Measurements from ENCODE around the gene BRD9.
A peak's percentile ranks its signal among the peaks of the same experiment; 100 is the strongest.

The BRD9 gene

GRCh38 chr5:861442-862366 is 30.9 kb downstream of the BRD9 start:
- H3K4me3 ChIP-seq (ENCODE audit: low read length in 2 of 2), result no peak overlapping the region
- peak overlapping the region; percentile 56 for H2AK5ac ChIP-seq (ENCODE audit: low read depth, low read length)
- peak overlapping the region; percentile 87 for H2BK5ac ChIP-seq (ENCODE audit: low read length)
- H3K18ac ChIP-seq (ENCODE audit: low read length), result peak overlapping the region; percentile 71
- no peak overlapping the region for H2AFZ ChIP-seq (ENCODE audit: low read length)
- H3K27ac ChIP-seq (replicated peaks; ENCODE audit: low read length), result no peak overlapping the region
- H3K4ac ChIP-seq (ENCODE audit: low read length), result peak overlapping the region; percentile 76
- WGBS, 2 donors (ENCODE audit: extremely low coverage in 2 of 2, insufficient read length in 2 of 2, insufficient replicate concordance in 1 of 2), result no CpG with 5 or more reads among the region's 22 CpGs
- peak overlapping the region; percentile 58 for H2BK12ac ChIP-seq (ENCODE audit: low read length)
- H3K4me1 ChIP-seq (ENCODE audit: control insufficient read depth in 2 of 2, insufficient read depth in 1 of 2, low read depth in 1 of 2, low read length in 2 of 2), result peaks cover 0 to 4% of the 10 kb centered on the region in 2 donors
- peaks cover 0 to 2% of the 10 kb centered on the region in 2 donors for H3K9me3 ChIP-seq (replicated peaks in 1 of 2; ENCODE audit: control insufficient read depth in 2 of 2, insufficient read depth in 1 of 2, low read depth in 1 of 2, low read length in 2 of 2)
- peak overlapping the region; percentile 71 for H3K14ac ChIP-seq (ENCODE audit: low read length)
- no peak overlapping the region for H3K4me2 ChIP-seq (ENCODE audit: insufficient read depth, low read length, poor library complexity, severe bottlenecking)
- H4K91ac ChIP-seq (ENCODE audit: low read depth, low read length, poor library complexity), result no peak overlapping the region
- H3K23ac ChIP-seq (ENCODE audit: low read depth, low read length, poor library complexity), result peak overlapping the region; percentile 93
- no peak overlapping the region for H2BK120ac ChIP-seq (ENCODE audit: low read depth, low read length)
- H3K79me1 ChIP-seq (ENCODE audit: low read depth, low read length), result peaks cover 13% of the 10 kb centered on the region
- no peak for DNase-seq (ENCODE audit: low spot score)
- peaks cover 42 to 57% of the 10 kb centered on the region in 2 donors for H3K36me3 ChIP-seq (replicated peaks in 1 of 2; ENCODE audit: control insufficient read depth in 2 of 2, insufficient read depth in 2 of 2, low read length in 2 of 2)
- no peak overlapping the region for H2BK15ac ChIP-seq (ENCODE audit: low read length)
- peaks cover 0 to 2% (median 0%) of the 10 kb centered on the region in 3 experiments for H3K27me3 ChIP-seq (ENCODE audit: control insufficient read depth in 3 of 3, insufficient read depth in 3 of 3, low read depth in 1 of 3, low read length in 3 of 3)
- no peak overlapping the region for H4K8ac ChIP-seq (ENCODE audit: low read depth, low read length)
- peak overlapping the region; percentile 44 for H3K9ac ChIP-seq (ENCODE audit: low read depth, low read length, poor library complexity)

GRCh38 chr5:860506-861150 is 32.0 kb downstream of the BRD9 start:
- Histone ChIP-seq H3K9ac (ENCODE audit: low read depth, low read length, poor library complexity) (no peak overlapping the region), H3K23ac (ENCODE audit: low read depth, low read length, poor library complexity) (no peak overlapping the region), H2BK15ac (ENCODE audit: low read length) (no peak overlapping the region), H3K27me3 (ENCODE audit: control insufficient read depth in 3 of 3, insufficient read depth in 3 of 3, low read depth in 1 of 3, low read length in 3 of 3) (peaks cover 0 to 2% (median 0%) of the 10 kb centered on the region in 3 experiments), H3K36me3 (replicated peaks in 1 of 2; ENCODE audit: control insufficient read depth in 2 of 2, insufficient read depth in 2 of 2, low read length in 2 of 2) (peaks cover 33 to 47% of the 10 kb centered on the region in 2 donors), H3K4me3 (ENCODE audit: low read length in 2 of 2) (no peak overlapping the region), H3K4me2 (ENCODE audit: insufficient read depth, low read length, poor library complexity, severe bottlenecking) (no peak overlapping the region), H2BK12ac (ENCODE audit: low read length) (no peak overlapping the region), H4K91ac (ENCODE audit: low read depth, low read length, poor library complexity) (no peak overlapping the region), H3K4ac (ENCODE audit: low read length) (no peak overlapping the region), H2BK120ac (ENCODE audit: low read depth, low read length) (no peak overlapping the region), H2BK5ac (ENCODE audit: low read length) (peak overlapping the region; percentile 87), H3K79me1 (ENCODE audit: low read depth, low read length) (peaks cover 12% of the 10 kb centered on the region), H2AFZ (ENCODE audit: low read length) (no peak overlapping the region), H2AK5ac (ENCODE audit: low read depth, low read length) (no peak overlapping the region), H3K4me1 (ENCODE audit: control insufficient read depth in 2 of 2, insufficient read depth in 1 of 2, low read depth in 1 of 2, low read length in 2 of 2) (peaks cover 0 to 9% of the 10 kb centered on the region in 2 donors), H3K9me3 (replicated peaks in 1 of 2; ENCODE audit: control insufficient read depth in 2 of 2, insufficient read depth in 1 of 2, low read depth in 1 of 2, low read length in 2 of 2) (peaks cover 0 to 8% of the 10 kb centered on the region in 2 donors), H3K27ac (replicated peaks; ENCODE audit: low read length) (no peak overlapping the region), H3K18ac (ENCODE audit: low read length) (peak overlapping the region; percentile 57), H3K14ac (ENCODE audit: low read length) (peak overlapping the region; percentile 8), H4K8ac (ENCODE audit: low read depth, low read length) (peak overlapping the region; percentile 82)
- WGBS, 2 donors (ENCODE audit: extremely low coverage in 2 of 2, insufficient read length in 2 of 2, insufficient replicate concordance in 1 of 2), result no CpG with 5 or more reads among the region's 15 CpGs
- no peak for DNase-seq (ENCODE audit: low spot score)

GRCh38 chr5:859798-860296 is 32.8 kb downstream of the BRD9 start:
- Histone ChIP-seq H3K4ac (ENCODE audit: low read length) (no peak overlapping the region), H2BK5ac (ENCODE audit: low read length) (peak overlapping the region; percentile 90), H3K23ac (ENCODE audit: low read depth, low read length, poor library complexity) (no peak overlapping the region), H3K27ac (replicated peaks; ENCODE audit: low read length) (no peak overlapping the region), H2BK120ac (ENCODE audit: low read depth, low read length) (no peak overlapping the region), H2AFZ (ENCODE audit: low read length) (no peak overlapping the region), H3K4me3 (ENCODE audit: low read length in 2 of 2) (no peak overlapping the region), H3K18ac (ENCODE audit: low read length) (no peak overlapping the region), H3K4me1 (ENCODE audit: control insufficient read depth in 2 of 2, insufficient read depth in 1 of 2, low read depth in 1 of 2, low read length in 2 of 2) (peaks cover 0 to 9% of the 10 kb centered on the region in 2 donors), H2AK5ac (ENCODE audit: low read depth, low read length) (no peak overlapping the region), H2BK12ac (ENCODE audit: low read length) (no peak overlapping the region), H4K8ac (ENCODE audit: low read depth, low read length) (no peak overlapping the region), H3K9me3 (replicated peaks in 1 of 2; ENCODE audit: control insufficient read depth in 2 of 2, insufficient read depth in 1 of 2, low read depth in 1 of 2, low read length in 2 of 2) (peaks cover 0 to 8% of the 10 kb centered on the region in 2 donors), H3K36me3 (replicated peaks in 1 of 2; ENCODE audit: control insufficient read depth in 2 of 2, insufficient read depth in 2 of 2, low read length in 2 of 2) (peaks cover 25 to 39% of the 10 kb centered on the region in 2 donors), H3K14ac (ENCODE audit: low read length) (no peak overlapping the region), H3K9ac (ENCODE audit: low read depth, low read length, poor library complexity) (no peak overlapping the region), H3K27me3 (ENCODE audit: control insufficient read depth in 3 of 3, insufficient read depth in 3 of 3, low read depth in 1 of 3, low read length in 3 of 3) (peaks cover 0 to 2% (median 0%) of the 10 kb centered on the region in 3 experiments), H3K79me1 (ENCODE audit: low read depth, low read length) (peaks cover 10% of the 10 kb centered on the region), H2BK15ac (ENCODE audit: low read length) (no peak overlapping the region), H4K91ac (ENCODE audit: low read depth, low read length, poor library complexity) (no peak overlapping the region), H3K4me2 (ENCODE audit: insufficient read depth, low read length, poor library complexity, severe bottlenecking) (no peak overlapping the region)
- WGBS, 2 donors (ENCODE audit: extremely low coverage in 2 of 2, insufficient read length in 2 of 2, insufficient replicate concordance in 1 of 2), result no CpG with 5 or more reads among the region's 16 CpGs
- DNase-seq (ENCODE audit: low spot score), result no peak

GRCh38 chr5:859391-859790 is 33.2 kb downstream of the BRD9 start:
- Histone ChIP-seq H3K4me3 (ENCODE audit: low read length in 2 of 2) (no peak overlapping the region), H2AFZ (ENCODE audit: low read length) (no peak overlapping the region), H3K27me3 (ENCODE audit: control insufficient read depth in 3 of 3, insufficient read depth in 3 of 3, low read depth in 1 of 3, low read length in 3 of 3) (peaks cover 0 to 2% (median 0%) of the 10 kb centered on the region in 3 experiments), H4K91ac (ENCODE audit: low read depth, low read length, poor library complexity) (no peak overlapping the region), H2BK120ac (ENCODE audit: low read depth, low read length) (no peak overlapping the region), H3K9me3 (replicated peaks in 1 of 2; ENCODE audit: control insufficient read depth in 2 of 2, insufficient read depth in 1 of 2, low read depth in 1 of 2, low read length in 2 of 2) (peaks cover 0 to 8% of the 10 kb centered on the region in 2 donors), H3K18ac (ENCODE audit: low read length) (no peak overlapping the region), H3K23ac (ENCODE audit: low read depth, low read length, poor library complexity) (no peak overlapping the region), H4K8ac (ENCODE audit: low read depth, low read length) (no peak overlapping the region), H3K27ac (replicated peaks; ENCODE audit: low read length) (no peak overlapping the region), H2BK15ac (ENCODE audit: low read length) (no peak overlapping the region), H2AK5ac (ENCODE audit: low read depth, low read length) (no peak overlapping the region), H2BK5ac (ENCODE audit: low read length) (no peak overlapping the region), H3K79me1 (ENCODE audit: low read depth, low read length) (peaks cover 9% of the 10 kb centered on the region), H3K4me1 (ENCODE audit: control insufficient read depth in 2 of 2, insufficient read depth in 1 of 2, low read depth in 1 of 2, low read length in 2 of 2) (peaks cover 0 to 9% of the 10 kb centered on the region in 2 donors), H3K4me2 (ENCODE audit: insufficient read depth, low read length, poor library complexity, severe bottlenecking) (no peak overlapping the region), H3K14ac (ENCODE audit: low read length) (no peak overlapping the region), H2BK12ac (ENCODE audit: low read length) (no peak overlapping the region), H3K4ac (ENCODE audit: low read length) (no peak overlapping the region), H3K9ac (ENCODE audit: low read depth, low read length, poor library complexity) (no peak overlapping the region), H3K36me3 (replicated peaks in 1 of 2; ENCODE audit: control insufficient read depth in 2 of 2, insufficient read depth in 2 of 2, low read length in 2 of 2) (peaks cover 20 to 34% of the 10 kb centered on the region in 2 donors)
- DNase-seq (ENCODE audit: low spot score), result no peak
- WGBS, 2 donors (ENCODE audit: extremely low coverage in 2 of 2, insufficient read length in 2 of 2, insufficient replicate concordance in 1 of 2), result no CpG with 5 or more reads among the region's 16 CpGs
